T-helper 2 cell (primary cell): ENCODE measurements around the gene SLC9A9.

Experiments
- DNase-seq, 5 experiments: peaks; one replicate each; pipeline versions ENCODE4 v3.0.0 to v3.0.0-alpha.2; 2012 to 2022

The SLC9A9 gene

GRCh38 chr3:143685491-143685890, 162.8 kb downstream of the SLC9A9 start:
- DNase-seq = no peak

- DNase-seq = no peak
Observed at GRCh38 chr3:143677430-143677829, 170.8 kb downstream of the SLC9A9 start.

- DNase-seq = no peak
Observed at GRCh38 chr3:143676747-143677146, 171.5 kb downstream of the SLC9A9 start.

GRCh38 chr3:143676021-143676420, 172.2 kb downstream of the SLC9A9 start:
- DNase-seq = no peak

GRCh38 chr3:143674100-143674968, 173.9 kb downstream of the SLC9A9 start:
- peak in 4 of 5 experiments; percentile 21 to 80 (median 48) for DNase-seq

GRCh38 chr3:143672396-143673165, 175.7 kb downstream of the SLC9A9 start:
- DNase-seq = no peak

GRCh38 chr3:143671626-143672025, 176.6 kb downstream of the SLC9A9 start:
- no peak for DNase-seq

GRCh38 chr3:143668924-143669790, 179.1 kb downstream of the SLC9A9 start:
- DNase-seq = no peak

GRCh38 chr3:143668385-143668784, 179.9 kb downstream of the SLC9A9 start:
- DNase-seq = no peak

- no peak for DNase-seq
Observed at GRCh38 chr3:143661677-143662076, 186.6 kb downstream of the SLC9A9 start.

GRCh38 chr3:143658861-143659260, 189.4 kb downstream of the SLC9A9 start:
- DNase-seq = no peak

GRCh38 chr3:143658116-143658515, 190.2 kb downstream of the SLC9A9 start:
- no peak for DNase-seq

- DNase-seq = no peak
Observed at GRCh38 chr3:143657391-143657790, 190.9 kb downstream of the SLC9A9 start.

GRCh38 chr3:143654906-143655305, 193.4 kb downstream of the SLC9A9 start:
- no peak for DNase-seq

- no peak for DNase-seq
Observed at GRCh38 chr3:143653935-143654334, 194.3 kb downstream of the SLC9A9 start.

GRCh38 chr3:143653493-143653892, 194.8 kb downstream of the SLC9A9 start:
- DNase-seq = no peak

- no peak for DNase-seq
Observed at GRCh38 chr3:143652118-143652517, 196.2 kb downstream of the SLC9A9 start.

- no peak for DNase-seq
Observed at GRCh38 chr3:143650827-143651226, 197.4 kb downstream of the SLC9A9 start.

GRCh38 chr3:143650120-143650519, 198.1 kb downstream of the SLC9A9 start:
- no peak for DNase-seq

- DNase-seq = no peak
Observed at GRCh38 chr3:143648708-143649107, 199.6 kb downstream of the SLC9A9 start.

- DNase-seq = no peak
Observed at GRCh38 chr3:143648218-143648617, 200.1 kb downstream of the SLC9A9 start.

- peak in 1 of 5 experiments; percentile 23 for DNase-seq
Observed at GRCh38 chr3:143644370-143645089, 203.7 kb downstream of the SLC9A9 start.
